ENCODE data around the gene SLC25A23.

Gene SLC25A23

GRCh38 chr19:6500837-6501739 lies 41.5 kb upstream of the SLC25A23 start:
- no peak overlapping the region for H3K4me3 ChIP-seq (ENCODE audit: low read depth, low read length)

GRCh38 chr19:6499052-6499790 lies 39.6 kb upstream of the SLC25A23 start:
- no peak overlapping the region for H3K27ac ChIP-seq
- no peak overlapping the region for H3K4me2 ChIP-seq (ENCODE audit: low read length)
- no peaks in the 10 kb centered on the region for H3K4me1 ChIP-seq
- no peak overlapping the region for H2AFZ ChIP-seq
- H3K27me3 ChIP-seq (ENCODE audit: control insufficient read depth, insufficient read depth, low read length), result no peaks in the 10 kb centered on the region
- no peaks in the 10 kb centered on the region for H3K36me3 ChIP-seq (ENCODE audit: control insufficient read depth, insufficient read depth, low read length)
- H3K9me3 ChIP-seq (ENCODE audit: control insufficient read depth, low read length), result no peaks in the 10 kb centered on the region
- no peak for TF ChIP-seq CTCF (IDR thresholded peaks at IDR 0.05)
- H3K9ac ChIP-seq, result no peak overlapping the region
- H3K79me2 ChIP-seq, result no peaks in the 10 kb centered on the region
- H3K4me3 ChIP-seq (ENCODE audit: low read depth, low read length), result no peak overlapping the region

More at GRCh38 chr19:6500837-6501739, 41.5 kb upstream of the SLC25A23 start:
- Histone ChIP-seq H2AFZ (no peak overlapping the region), H3K9ac (no peak overlapping the region), H3K9me3 (ENCODE audit: control insufficient read depth, low read length) (no peaks in the 10 kb centered on the region), H3K27ac (no peak overlapping the region), H3K4me2 (ENCODE audit: low read length) (peak overlapping the region; percentile 83), H3K79me2 (no peaks in the 10 kb centered on the region), H3K4me1 (no peaks in the 10 kb centered on the region), H3K27me3 (ENCODE audit: control insufficient read depth, insufficient read depth, low read length) (no peaks in the 10 kb centered on the region), H3K36me3 (ENCODE audit: control insufficient read depth, insufficient read depth, low read length) (no peaks in the 10 kb centered on the region)
- TF ChIP-seq CTCF (IDR thresholded peaks at IDR 0.05), result no peak

DNA sequence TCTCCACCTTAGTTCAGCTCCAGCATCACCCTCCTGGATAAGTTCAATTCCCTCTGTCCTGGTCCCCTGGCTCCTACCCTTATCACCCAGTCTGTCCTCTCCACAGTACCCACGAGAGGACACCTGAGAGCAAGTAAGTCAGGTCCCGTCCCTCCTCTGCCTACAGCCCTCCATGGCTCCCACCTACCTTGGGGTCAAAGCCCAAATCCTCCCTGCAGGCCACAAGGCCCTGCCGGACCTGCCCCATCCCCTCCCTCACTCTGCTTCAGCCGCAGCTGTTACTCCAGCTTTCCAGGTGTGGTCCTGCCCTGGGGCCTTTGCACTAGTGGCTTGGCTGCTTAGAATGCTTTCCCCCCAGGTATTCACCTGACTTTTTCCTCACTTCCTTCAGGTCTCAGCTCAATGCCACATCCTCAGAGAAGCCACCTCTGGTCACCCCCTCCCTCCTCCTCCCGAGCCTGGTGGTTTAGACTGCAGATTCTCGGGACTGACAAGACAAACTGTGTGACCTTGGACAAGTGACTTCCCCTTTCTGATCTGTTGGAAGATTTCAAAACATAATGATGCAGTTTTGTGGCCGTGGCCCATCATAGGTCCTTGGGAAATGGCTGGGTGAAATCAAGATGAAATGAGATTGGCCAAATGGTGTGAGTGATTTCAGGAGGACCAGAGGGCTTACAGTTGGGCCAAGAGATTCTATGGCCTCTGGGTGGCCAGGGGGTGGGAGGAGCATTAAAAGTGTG lies 38.9 kb upstream of the SLC25A23 start:
- Histone ChIP-seq H3K27me3 (ENCODE audit: control insufficient read depth, insufficient read depth, low read length) (no peaks in the 10 kb centered on the region), H3K9me3 (ENCODE audit: control insufficient read depth, low read length) (no peaks in the 10 kb centered on the region), H3K79me2 (no peaks in the 10 kb centered on the region), H3K27ac (no peak overlapping the region), H3K36me3 (ENCODE audit: control insufficient read depth, insufficient read depth, low read length) (no peaks in the 10 kb centered on the region), H3K4me2 (ENCODE audit: low read length) (no peak overlapping the region), H3K9ac (no peak overlapping the region), H2AFZ (no peak overlapping the region), H3K4me1 (no peaks in the 10 kb centered on the region), H3K4me3 (ENCODE audit: low read depth, low read length) (no peak overlapping the region)
- TF ChIP-seq CTCF (IDR thresholded peaks at IDR 0.05), result no peak

- no peak for TF ChIP-seq CTCF (IDR thresholded peaks at IDR 0.05)
Measured at GRCh38 chr19:6495947-6496346, 36.4 kb upstream of the SLC25A23 start.

More at GRCh38 chr19:6495947-6496346, 36.4 kb upstream of the SLC25A23 start:
- H3K27me3 ChIP-seq (ENCODE audit: control insufficient read depth, insufficient read depth, low read length), result no peaks in the 10 kb centered on the region
- H3K4me2 ChIP-seq (ENCODE audit: low read length), result no peak overlapping the region
- H3K36me3 ChIP-seq (ENCODE audit: control insufficient read depth, insufficient read depth, low read length), result no peaks in the 10 kb centered on the region
- H3K4me1 ChIP-seq, result no peaks in the 10 kb centered on the region
- no peak overlapping the region for H3K27ac ChIP-seq
- H2AFZ ChIP-seq, result no peak overlapping the region
- no peaks in the 10 kb centered on the region for H3K79me2 ChIP-seq
- no peak overlapping the region for H3K9ac ChIP-seq
- H3K4me3 ChIP-seq (ENCODE audit: low read depth, low read length), result no peak overlapping the region
- H3K9me3 ChIP-seq (ENCODE audit: control insufficient read depth, low read length), result no peaks in the 10 kb centered on the region

Data from parathyroid adenoma (tissue), 2 donors.